Measurements from ENCODE around the gene HS3ST1.

HS3ST1 gene

DNA sequence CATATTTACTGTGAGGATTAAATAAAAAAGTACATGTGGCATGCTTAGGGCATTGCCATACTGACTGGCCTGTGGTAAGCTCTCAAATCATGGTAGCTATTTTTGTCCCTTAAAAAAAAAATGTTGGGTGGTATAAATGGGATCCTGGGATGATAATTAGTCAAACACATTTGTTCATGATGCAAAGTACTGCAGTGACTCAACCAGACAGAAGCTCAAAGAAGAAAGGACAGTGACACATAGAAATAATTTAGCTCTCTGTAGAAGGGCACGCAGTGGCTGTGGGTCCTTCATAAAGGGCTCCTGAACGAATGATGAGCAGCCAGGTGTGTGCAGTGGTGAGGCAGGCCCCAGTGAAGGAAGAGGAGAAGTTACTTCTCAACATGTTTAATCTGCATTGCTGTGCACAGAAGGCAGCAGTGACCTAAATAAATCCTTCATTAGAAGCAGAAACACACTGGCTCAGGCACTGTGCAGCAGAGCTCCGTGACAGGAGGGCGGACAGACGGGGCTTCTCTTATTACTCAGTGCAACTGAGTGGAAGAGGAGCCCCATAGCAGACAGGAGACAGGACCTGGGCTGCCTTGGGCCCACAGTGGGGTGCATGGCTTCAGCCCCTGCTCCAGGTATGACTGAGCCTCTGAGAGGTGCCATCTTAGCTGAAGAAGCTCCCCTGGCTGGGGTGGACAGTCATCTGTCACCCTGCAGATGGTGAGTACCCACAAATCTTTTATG lies 20.3 kb downstream of the HS3ST1 start:
- TF ChIP-seq, protein P1, sequence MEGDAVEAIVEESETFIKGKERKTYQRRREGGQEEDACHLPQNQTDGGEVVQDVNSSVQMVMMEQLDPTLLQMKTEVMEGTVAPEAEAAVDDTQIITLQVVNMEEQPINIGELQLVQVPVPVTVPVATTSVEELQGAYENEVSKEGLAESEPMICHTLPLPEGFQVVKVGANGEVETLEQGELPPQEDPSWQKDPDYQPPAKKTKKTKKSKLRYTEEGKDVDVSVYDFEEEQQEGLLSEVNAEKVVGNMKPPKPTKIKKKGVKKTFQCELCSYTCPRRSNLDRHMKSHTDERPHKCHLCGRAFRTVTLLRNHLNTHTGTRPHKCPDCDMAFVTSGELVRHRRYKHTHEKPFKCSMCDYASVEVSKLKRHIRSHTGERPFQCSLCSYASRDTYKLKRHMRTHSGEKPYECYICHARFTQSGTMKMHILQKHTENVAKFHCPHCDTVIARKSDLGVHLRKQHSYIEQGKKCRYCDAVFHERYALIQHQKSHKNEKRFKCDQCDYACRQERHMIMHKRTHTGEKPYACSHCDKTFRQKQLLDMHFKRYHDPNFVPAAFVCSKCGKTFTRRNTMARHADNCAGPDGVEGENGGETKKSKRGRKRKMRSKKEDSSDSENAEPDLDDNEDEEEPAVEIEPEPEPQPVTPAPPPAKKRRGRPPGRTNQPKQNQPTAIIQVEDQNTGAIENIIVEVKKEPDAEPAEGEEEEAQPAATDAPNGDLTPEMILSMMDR (conservative IDR thresholded peaks at IDR 0.05; ENCODE audit: low read depth, low read length): no peak
- no peak for DNase-seq (ENCODE audit: low read depth)
- no peak overlapping the region for H3K4me3 ChIP-seq (ENCODE audit: low read depth, low read length)

DNA sequence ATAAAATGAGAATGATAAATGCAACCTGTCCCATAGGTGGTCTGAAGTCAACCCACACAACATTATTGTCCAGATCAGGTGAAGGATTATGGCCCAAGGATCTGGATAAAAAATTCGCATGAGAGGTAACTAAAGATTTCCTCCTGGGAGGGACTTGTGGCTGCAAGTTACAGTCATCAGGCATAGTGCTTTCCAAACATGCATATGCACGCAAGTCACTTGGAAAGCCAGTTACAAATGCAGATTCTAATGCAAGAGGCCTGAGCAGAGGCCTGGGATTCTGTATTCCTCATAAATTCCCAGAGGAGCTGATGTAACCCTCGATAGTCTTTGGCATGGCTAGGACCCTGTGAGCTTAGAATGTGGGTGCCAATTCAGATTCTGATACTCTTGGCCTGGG lies 21.1 kb downstream of the HS3ST1 start:
- TF ChIP-seq, protein P1 (conservative IDR thresholded peaks at IDR 0.05; ENCODE audit: low read depth, low read length): no peak
- H3K4me3 ChIP-seq (ENCODE audit: low read depth, low read length): no peak overlapping the region
- no peak for DNase-seq (ENCODE audit: low read depth)

DNA sequence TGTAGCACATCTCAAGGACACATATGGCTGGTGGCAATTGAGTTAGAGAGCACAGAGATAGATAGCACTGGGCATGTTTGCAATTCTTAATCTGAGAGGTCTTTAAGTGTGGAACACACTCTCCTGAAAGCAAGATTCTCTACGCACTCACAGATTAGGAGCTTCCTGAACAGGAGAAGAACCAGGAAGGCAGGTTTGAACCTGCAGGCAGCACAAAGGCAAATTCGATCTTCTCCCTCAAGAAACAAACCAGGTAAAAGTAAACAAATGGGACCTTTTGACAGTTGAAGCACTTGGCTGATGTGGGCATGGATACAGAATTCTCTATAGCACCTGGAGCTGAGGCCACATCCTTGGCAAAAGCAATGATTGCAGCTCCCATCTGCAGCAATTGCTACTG lies 24.3 kb downstream of the HS3ST1 start:
- H3K4me3 ChIP-seq (ENCODE audit: low read depth, low read length): no peak overlapping the region
- TF ChIP-seq, protein P1 (conservative IDR thresholded peaks at IDR 0.05; ENCODE audit: low read depth, low read length): no peak
- DNase-seq (ENCODE audit: low read depth): no peak

DNA sequence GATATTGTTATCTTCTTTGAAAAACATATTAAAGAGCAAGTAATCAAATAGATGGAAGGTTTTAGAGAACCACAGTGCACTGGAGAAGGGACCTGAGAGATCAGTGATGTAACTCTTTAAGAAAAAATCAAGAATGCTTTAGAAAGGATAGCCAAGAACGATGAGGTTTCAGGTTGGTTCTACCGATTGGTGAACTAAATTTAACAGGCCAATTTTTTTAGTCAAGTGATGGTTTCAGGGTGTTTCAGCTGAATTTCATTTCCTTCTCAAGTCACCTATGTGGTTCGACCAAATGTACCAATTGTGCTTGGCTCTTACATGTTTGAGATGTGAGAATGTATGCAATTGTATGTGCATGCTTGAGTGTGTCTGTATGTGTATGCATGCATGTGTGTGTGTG lies 26.5 kb downstream of the HS3ST1 start:
- TF ChIP-seq, protein P1 (conservative IDR thresholded peaks at IDR 0.05; ENCODE audit: low read depth, low read length): no peak
- DNase-seq (ENCODE audit: low read depth): no peak
- no peak overlapping the region for H3K4me3 ChIP-seq (ENCODE audit: low read depth, low read length)

DNA sequence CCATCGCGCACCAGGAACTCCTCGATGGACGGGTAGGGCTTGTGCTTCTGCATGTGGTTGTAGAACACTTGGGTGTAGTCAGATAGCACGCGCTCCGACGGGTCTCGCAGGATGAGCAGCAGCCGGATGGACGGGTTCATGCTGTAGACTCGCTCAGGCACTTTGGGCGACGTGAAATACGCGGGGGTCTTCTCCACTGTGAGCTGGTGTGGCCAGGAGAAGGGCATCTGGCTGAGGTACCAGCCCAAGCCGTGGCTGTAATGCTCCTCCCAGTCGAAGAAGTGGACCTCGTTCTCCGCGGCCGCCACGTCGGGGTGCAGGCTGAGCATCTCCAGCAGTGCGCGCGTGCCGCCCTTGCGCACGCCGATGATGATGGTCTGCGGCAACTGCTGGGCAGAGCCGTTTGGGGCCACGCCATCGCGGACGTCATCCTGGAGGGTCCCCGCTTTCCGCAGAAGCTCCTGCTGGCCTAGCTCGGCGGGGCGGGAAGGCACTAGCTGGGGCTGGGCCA lies 29.2 kb downstream of the HS3ST1 start:
- no peak overlapping the region for H3K4me3 ChIP-seq (ENCODE audit: low read depth, low read length)
- no peak for DNase-seq (ENCODE audit: low read depth)
- TF ChIP-seq, protein P1 (conservative IDR thresholded peaks at IDR 0.05; ENCODE audit: low read depth, low read length): no peak

DNA sequence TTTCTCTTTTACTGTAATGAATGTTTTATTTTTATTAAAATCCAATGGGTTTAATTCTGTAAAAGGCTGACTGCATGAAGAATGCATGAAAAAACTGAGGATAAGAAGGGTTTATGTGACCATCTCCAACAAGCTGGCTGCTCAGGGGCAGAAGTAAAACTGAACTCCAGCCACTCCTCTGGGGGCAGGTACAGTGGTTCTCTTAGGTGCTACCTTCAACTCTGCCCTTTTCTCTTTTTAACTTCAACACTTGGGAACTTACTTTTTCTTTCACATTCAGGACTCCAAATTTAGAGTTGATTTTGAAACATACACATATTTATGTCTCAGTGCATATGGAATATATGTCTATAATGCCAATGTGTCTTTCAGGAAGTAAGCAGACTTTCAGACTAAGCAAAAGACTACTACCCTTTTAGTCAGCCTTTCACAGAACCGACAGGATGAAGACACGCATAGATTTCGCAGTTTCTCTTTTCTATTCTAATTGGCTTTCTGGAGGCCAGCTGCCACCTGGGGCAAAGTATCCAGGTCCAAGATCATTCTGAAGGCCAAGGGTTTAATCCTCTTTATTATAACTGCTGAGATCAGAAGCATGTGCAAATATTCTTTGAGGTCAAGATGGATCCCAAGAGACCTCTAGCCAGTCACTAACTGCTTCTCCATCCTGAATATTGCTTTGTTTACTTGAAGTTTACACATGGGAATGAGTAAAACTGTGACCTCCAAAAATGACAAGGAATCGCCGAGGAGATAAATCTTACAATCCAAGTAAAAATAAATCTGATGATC lies 30.7 kb downstream of the HS3ST1 start:
- no peak for DNase-seq (ENCODE audit: low read depth)
- H3K4me3 ChIP-seq (ENCODE audit: low read depth, low read length): no peak overlapping the region
- TF ChIP-seq, protein P1 (conservative IDR thresholded peaks at IDR 0.05; ENCODE audit: low read depth, low read length): no peak
